ENCODE measurements around the gene KCNK5.

DNA sequence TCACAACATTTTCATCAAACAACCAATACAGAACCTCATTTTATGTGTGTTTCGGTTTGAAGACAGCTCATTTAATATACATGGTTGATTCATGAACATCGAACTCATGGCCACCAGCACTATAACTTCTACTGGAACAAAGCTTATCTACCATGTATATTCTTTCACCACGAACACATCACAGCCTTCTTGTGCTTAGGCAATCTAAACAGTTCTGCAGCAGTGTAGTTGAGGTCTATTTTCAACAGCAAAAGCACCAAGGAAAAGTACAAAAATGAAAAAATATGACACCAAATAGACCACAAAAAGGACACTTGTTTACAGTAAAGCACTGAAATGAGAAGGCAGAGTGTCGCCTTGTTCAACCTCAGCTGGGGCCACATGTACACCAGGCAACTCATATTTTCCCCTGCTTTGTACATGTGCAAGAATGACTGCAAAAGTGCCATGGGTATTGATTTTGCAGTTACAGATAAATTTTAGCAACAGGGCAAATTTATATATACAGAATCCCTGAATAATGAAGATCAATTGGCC lies 25.8 kb upstream of the KCNK5 start:
- TF ChIP-seq, protein P1, sequence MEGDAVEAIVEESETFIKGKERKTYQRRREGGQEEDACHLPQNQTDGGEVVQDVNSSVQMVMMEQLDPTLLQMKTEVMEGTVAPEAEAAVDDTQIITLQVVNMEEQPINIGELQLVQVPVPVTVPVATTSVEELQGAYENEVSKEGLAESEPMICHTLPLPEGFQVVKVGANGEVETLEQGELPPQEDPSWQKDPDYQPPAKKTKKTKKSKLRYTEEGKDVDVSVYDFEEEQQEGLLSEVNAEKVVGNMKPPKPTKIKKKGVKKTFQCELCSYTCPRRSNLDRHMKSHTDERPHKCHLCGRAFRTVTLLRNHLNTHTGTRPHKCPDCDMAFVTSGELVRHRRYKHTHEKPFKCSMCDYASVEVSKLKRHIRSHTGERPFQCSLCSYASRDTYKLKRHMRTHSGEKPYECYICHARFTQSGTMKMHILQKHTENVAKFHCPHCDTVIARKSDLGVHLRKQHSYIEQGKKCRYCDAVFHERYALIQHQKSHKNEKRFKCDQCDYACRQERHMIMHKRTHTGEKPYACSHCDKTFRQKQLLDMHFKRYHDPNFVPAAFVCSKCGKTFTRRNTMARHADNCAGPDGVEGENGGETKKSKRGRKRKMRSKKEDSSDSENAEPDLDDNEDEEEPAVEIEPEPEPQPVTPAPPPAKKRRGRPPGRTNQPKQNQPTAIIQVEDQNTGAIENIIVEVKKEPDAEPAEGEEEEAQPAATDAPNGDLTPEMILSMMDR (IDR thresholded peaks at IDR 0.05), result no peak
- TF ChIP-seq POLR2A (IDR thresholded peaks at IDR 0.05), result no peak

All from uterus (tissue), 2 donors.